Endodermal cell (in vitro differentiated cells): Measurements from ENCODE around the gene TMEM86B. TPM values are rescaled to one million over a fixed set of nuclear protein-coding genes. Genes with fewer than 3 reads are reported as not detected.

ENCODE experiments used
- DNase-seq: peaks from one replicate; pipeline ENCODE4 v3.0.0-alpha.2; 2017
- H3K27ac ChIP-seq: 2 replicates; pipeline ENCODE4 v1.5.1; 2013; ENCODE audit warnings: mild to moderate bottlenecking, low read depth, low read length, moderate library complexity
- H3K27me3 ChIP-seq: 2 replicates; pipeline ENCODE4 v1.6.1; 2013; ENCODE audit warnings: mild to moderate bottlenecking, low read length, moderate library complexity; ENCODE audit not compliant: insufficient read depth, control insufficient read depth, poor library complexity, severe bottlenecking
- H3K36me3 ChIP-seq: 2 replicates; pipeline ENCODE4 v1.7.0; 2013; ENCODE audit warnings: mild to moderate bottlenecking, low read length, moderate library complexity; ENCODE audit not compliant: control insufficient read depth, insufficient read depth
- H3K4me1 ChIP-seq: one replicate; pipeline ENCODE4 v1.7.0; 2013; ENCODE audit warnings: low read length; ENCODE audit not compliant: control insufficient read depth, insufficient read depth
- H3K4me3 ChIP-seq: 2 replicates; pipeline ENCODE4 v1.5.1; 2013; ENCODE audit warnings: mild to moderate bottlenecking, low read length, moderate library complexity
- H3K9ac ChIP-seq: 2 replicates; pipeline ENCODE4 v1.6.1; 2013; ENCODE audit warnings: mild to moderate bottlenecking, low read length, moderate library complexity; ENCODE audit not compliant: poor library complexity, severe bottlenecking; ENCODE audit errors: extremely low read depth
- H3K9me3 ChIP-seq: 2 replicates; pipeline ENCODE4 v1.6.1; 2013; ENCODE audit warnings: mild to moderate bottlenecking, low read length, moderate library complexity; ENCODE audit not compliant: control insufficient read depth
- H3K27ac Mint-ChIP-seq: 2 replicates; pipeline ENCODE4 v1.8.0; 2020; ENCODE audit warnings: mixed read lengths
- H3K27me3 Mint-ChIP-seq: 2 replicates; pipeline ENCODE4 v1.8.0; 2021; ENCODE audit warnings: mild to moderate bottlenecking, mixed read lengths; ENCODE audit not compliant: insufficient read depth
- H3K36me3 Mint-ChIP-seq: 2 replicates; pipeline ENCODE4 v1.8.0; 2020; ENCODE audit warnings: low read depth, mixed read lengths
- H3K4me1 Mint-ChIP-seq: 2 replicates; pipeline ENCODE4 v1.8.0; 2020; ENCODE audit warnings: mixed read lengths
- H3K4me3 Mint-ChIP-seq: 2 replicates; pipeline ENCODE4 v1.8.0; 2020; ENCODE audit warnings: mild to moderate bottlenecking, moderate library complexity, mixed read lengths
- H3K9me3 Mint-ChIP-seq: 2 replicates; pipeline ENCODE4 v1.8.0; 2020; ENCODE audit warnings: mild to moderate bottlenecking, mixed read lengths
- CTCF ChIP-seq: fragments of 200-600 bp; sonication (generic); conservative IDR thresholded peaks from 2 replicates; pipeline ENCODE4 v1.5.0; 2021; ENCODE audit warnings: antibody characterized with exemption, mild to moderate bottlenecking
- WGBS, 2 experiments: methylation state at CpG; one replicate each; pipeline versions ENCODE4 v1.1.5 to v1.1.7; 2013; ENCODE audit warnings: missing lambda C conversion rate in 2 of 2, mixed read lengths in 1 of 2; ENCODE audit not compliant: insufficient coverage in 1 of 2, insufficient read length in 1 of 2; 5-methylcytosine and 5-hydroxymethylcytosine counted together
- total RNA-seq, 2 donors: library from RNA; stranded (reverse); fragmentation: NEBNext Ultra II Directional in 1 of 2; extraction: Animal tissue kit (Norgen Biotek cat#: 25700) in 1 of 2; gene quantifications; 2 replicates in 1 of 2; 3 replicates in 1 of 2; pipeline ENCODE4 v1.2.1, GENCODE V29; 2021

The TMEM86B gene
- total RNA-seq, 2 donors from 2014 or later = 2.9 to 5.9 TPM

GRCh38 chr19:55264531-55264930, 36.0 kb upstream of the TMEM86B start:
- H3K9me3 ChIP-seq = peaks cover 13% of the 10 kb centered on the region
- H3K27ac ChIP-seq = no peak overlapping the region
- peaks cover 10% of the 10 kb centered on the region for H3K9me3 Mint-ChIP-seq
- H3K27ac Mint-ChIP-seq = no peak overlapping the region
- no peak overlapping the region for H3K4me3 Mint-ChIP-seq
- no peaks in the 10 kb centered on the region for H3K27me3 Mint-ChIP-seq
- peaks cover under 1% of the 10 kb centered on the region for H3K4me1 Mint-ChIP-seq
- no peaks in the 10 kb centered on the region for H3K27me3 ChIP-seq
- no peak overlapping the region for H3K4me3 ChIP-seq
- WGBS, 2 experiments = 94 to 100% methylated on average over 2 to 5 of the region's 5 CpGs
- DNase-seq = no peak
- no peaks in the 10 kb centered on the region for H3K4me1 ChIP-seq
- H3K36me3 ChIP-seq = peaks cover 3% of the 10 kb centered on the region
- no peak overlapping the region for H3K9ac ChIP-seq
- peaks cover 28% of the 10 kb centered on the region for H3K36me3 Mint-ChIP-seq
- TF ChIP-seq CTCF = no peak

- Mint-ChIP-seq H3K36me3 (peaks cover 18% of the 10 kb centered on the region), H3K27ac (no peak overlapping the region), H3K4me1 (peaks cover 6% of the 10 kb centered on the region), H3K9me3 (peaks cover 10% of the 10 kb centered on the region), H3K27me3 (no peaks in the 10 kb centered on the region), H3K4me3 (no peak overlapping the region)
- Histone ChIP-seq H3K27me3 (no peaks in the 10 kb centered on the region), H3K9ac (no peak overlapping the region), H3K4me1 (no peaks in the 10 kb centered on the region), H3K4me3 (no peak overlapping the region), H3K36me3 (peaks cover 3% of the 10 kb centered on the region), H3K27ac (no peak overlapping the region), H3K9me3 (peaks cover 9% of the 10 kb centered on the region)
- no peak for TF ChIP-seq CTCF
- 90 to 100% methylated on average over 5 to 9 of the region's 9 CpGs for WGBS, 2 experiments
- DNase-seq = no peak
Observed at GRCh38 chr19:55262359-55262758, 33.8 kb upstream of the TMEM86B start.

GRCh38 chr19:55261671-55262126, 33.1 kb upstream of the TMEM86B start:
- Mint-ChIP-seq H3K27me3 (no peaks in the 10 kb centered on the region), H3K36me3 (peaks cover 16% of the 10 kb centered on the region), H3K9me3 (peaks cover 4% of the 10 kb centered on the region), H3K4me1 (peaks cover 13% of the 10 kb centered on the region), H3K4me3 (no peak overlapping the region), H3K27ac (no peak overlapping the region)
- TF ChIP-seq CTCF = no peak
- WGBS, 2 experiments = 95% methylated on average over 13 of the region's 13 CpGs
- Histone ChIP-seq H3K36me3 (peaks cover 2% of the 10 kb centered on the region), H3K27ac (no peak overlapping the region), H3K9ac (no peak overlapping the region), H3K27me3 (no peaks in the 10 kb centered on the region), H3K4me1 (no peaks in the 10 kb centered on the region), H3K9me3 (peaks cover 4% of the 10 kb centered on the region), H3K4me3 (no peak overlapping the region)
- DNase-seq = peak; percentile 69
